ENCODE results near the gene MYZAP.

MYZAP gene

DNA sequence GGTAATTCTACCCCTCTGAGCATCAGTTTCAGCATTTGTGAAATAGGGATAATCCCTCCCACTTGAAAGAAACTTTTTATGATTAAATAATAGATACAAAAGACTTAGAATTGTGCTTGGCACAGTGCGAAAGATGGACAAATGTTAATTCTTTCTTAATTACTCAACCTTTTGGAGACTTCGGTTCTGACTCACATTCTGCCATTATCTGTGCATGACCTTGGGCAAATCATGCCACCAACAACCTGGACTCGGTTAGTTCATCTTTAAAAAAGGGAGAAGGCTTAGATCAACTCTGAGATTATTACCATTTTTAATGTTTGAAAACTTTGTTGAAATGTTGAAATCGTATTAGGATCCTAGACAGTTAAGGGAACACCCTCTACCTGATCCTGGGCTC is 74.2 kb downstream of the MYZAP start:
- no peak for DNase-seq

- no peak for DNase-seq
Observed at GRCh38 chr15:57667171-57667849, 75.6 kb downstream of the MYZAP start.

DNA sequence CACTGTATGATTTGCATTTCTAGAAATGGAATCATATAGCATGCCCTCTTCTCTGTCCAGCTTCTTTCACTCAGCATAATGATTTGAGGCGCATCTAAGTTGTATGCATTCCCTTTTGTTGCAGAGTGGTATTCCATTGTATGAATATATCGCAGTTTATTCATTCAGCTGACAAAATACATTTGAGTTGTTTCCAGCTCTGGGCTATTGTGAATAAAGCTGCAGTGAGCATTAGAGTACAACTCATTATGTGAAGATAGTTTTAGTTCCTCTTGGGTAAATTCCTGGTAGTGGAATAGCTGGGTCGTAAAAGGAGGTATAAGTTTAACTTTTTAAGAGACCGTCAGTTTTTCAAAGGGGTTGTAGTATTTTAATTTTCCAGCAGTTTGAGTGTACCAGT is 76.3 kb downstream of the MYZAP start:
- DNase-seq, result no peak

- no peak for DNase-seq
Observed at GRCh38 chr15:57671636-57672035, 79.9 kb downstream of the MYZAP start.

DNA sequence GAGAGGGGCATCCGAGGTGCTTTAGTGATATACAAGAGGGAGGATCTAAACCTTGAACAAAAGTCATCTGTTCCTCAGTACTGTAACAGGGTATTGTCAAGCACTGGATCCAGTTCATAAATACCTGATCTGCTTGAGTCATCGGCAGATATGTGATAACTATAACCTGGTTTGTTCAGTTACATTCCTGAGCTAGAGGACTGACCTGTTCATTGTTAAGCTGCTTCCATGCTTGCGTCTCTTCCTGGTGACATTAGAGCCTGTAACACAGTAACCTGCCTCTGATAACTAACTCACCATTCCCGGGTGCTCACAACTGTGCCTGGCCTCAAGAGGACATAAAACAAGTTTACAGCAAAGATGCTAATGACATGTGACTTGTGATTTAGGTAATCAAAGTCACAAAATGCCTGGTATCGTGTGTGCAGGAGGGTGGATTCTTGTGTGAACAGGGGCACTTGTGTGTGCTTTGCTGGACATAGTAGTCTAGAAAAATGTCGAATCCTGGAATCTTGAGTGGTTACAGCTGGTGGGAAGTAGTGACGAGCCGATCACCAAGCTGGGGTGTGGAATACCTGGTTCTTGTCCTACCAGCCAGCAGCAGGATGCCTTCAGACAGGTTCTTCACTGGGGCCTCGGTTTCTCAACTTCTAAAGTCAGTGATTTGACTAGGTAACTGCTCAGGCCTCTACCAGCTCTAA is 83.9 kb downstream of the MYZAP start:
- DNase-seq, result no peak

DNA sequence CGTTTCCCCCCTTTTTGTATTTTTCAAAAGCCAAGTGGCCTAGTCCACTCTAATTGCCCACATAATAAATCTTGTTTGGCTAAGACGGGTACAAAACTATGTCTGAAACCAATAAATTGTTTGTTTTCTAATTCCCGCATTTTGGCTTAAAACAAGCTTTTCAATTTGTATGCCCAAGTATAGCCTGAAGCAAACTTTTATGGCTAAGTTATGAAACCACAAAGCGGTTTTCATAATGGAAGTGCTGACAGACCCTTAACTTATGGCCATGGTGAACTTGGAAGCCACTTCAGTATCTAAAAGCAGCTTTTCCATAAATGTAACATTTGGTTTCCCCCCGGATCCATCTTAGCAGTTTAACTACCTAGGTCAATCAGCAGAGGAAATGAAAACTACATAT is 84.9 kb downstream of the MYZAP start:
- DNase-seq, result no peak

GRCh38 chr15:57677204-57677603 is 85.5 kb downstream of the MYZAP start:
- no peak for DNase-seq

- no peak for DNase-seq
Observed at GRCh38 chr15:57680021-57680420, 88.3 kb downstream of the MYZAP start.

DNA sequence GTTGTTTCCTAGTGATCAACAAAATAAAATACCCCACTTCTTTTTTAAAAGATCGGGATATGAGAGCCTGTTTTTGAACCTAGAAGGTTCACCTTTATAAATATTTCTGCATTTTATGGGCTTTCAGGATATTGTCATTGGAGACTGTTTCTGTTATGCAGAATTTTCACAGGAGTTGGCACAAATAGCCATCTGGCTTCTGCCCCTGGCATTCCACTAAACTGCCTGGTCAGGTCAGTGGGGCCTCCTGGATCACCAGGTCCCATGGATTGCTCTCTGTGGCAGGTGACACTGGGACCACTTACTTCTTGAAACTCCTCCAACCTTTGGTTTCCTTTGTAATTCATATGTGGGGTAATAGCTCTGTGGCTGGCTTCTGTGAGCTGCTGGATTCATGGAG is 89.3 kb downstream of the MYZAP start:
- DNase-seq, result no peak

DNA sequence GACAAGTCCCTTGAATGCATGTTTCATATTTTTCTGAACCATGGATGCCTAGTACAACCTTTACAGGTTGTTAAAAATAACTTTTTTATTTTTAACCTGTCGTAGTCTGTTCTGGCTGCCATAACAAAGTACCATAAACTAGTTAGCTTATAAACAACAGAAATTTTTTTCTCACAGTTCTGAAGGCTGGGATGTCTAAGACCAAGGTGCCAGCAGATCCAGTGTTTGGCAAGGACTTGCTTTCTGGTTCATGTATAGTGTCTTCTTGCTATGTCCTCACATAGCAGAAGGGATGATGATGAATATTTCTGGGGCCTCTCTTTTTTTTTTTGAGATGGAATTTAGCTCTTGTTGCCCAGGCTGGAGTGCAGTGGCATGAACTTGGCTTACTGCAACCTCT is 91.8 kb downstream of the MYZAP start:
- DNase-seq, result no peak

- no peak for DNase-seq
Observed at GRCh38 chr15:57684491-57685151, 92.9 kb downstream of the MYZAP start.

DNA sequence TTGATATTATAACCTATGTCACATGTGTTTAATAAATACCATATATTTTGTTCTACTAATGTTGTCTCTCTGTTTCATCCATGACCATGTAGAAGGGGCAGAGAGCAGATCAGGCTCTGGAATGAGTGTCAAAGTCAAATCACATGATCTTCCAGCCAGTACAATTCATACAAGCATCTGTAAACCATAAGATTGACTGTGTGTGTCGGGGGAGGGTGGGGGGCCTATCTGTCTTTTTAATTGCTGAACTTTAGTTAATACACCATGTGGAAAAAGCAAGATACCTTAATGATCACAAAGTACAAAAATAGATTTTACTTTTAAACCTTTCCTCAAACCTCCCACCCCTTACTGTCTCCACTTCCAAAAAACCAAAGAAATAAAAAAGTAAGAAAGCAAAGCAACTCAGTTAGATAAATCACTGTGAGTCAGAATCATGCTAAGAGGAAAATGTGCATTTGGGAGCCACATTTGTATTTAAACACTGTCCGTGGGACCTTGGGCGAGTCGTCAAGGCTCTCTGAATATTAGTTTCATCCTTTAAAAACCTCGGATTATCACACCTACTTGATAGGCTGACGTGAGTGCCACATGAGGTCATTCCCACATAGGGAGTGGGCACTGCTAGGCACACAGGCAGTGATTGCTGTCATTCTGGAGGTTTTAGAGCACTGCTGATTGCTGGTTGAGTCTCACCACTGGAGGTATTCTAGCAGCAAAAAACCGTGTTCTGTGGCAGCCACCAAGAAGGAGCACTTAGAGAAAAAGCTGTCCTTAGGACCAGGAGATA is 93.8 kb downstream of the MYZAP start:
- no peak for DNase-seq

DNA sequence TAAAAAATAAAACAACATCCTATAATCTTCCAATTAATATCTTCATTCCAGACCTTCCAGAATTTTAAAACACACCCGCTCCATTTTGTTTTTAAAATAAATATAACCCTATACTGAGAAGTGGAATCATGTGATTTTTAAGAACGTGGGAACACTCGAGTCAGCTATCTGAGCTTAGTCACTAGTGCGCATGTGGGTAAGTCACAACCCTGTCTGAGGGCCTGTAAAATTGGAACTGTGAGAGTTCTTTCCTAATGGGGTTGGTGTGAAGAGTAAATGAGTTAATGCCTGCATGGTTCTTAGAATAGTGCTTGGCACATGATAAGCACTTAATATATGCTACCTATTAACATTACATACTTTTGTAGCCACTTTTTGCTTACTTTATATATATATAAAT is 95.0 kb downstream of the MYZAP start:
- DNase-seq, result no peak

GRCh38 chr15:57690341-57690966 is 98.8 kb downstream of the MYZAP start:
- no peak for DNase-seq

DNA sequence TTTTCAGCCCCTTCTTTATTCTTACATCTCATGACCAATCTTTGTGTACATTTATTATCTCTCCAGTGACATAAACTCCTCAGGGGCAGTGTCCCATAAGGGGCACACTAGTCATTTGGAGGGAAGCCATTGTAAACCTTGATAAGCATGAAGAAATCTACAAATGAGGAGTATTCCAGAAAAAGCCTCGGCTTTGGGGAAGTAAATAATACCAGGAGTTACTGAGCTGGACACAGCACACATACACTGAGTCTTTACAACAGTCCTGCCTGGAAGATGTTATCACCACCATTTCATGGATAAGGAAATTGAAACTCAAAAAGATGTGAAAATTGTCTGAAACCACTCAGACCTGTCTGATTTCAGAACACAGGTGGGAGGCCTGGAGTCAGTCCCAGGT is 99.4 kb downstream of the MYZAP start:
- DNase-seq, result no peak

DNA sequence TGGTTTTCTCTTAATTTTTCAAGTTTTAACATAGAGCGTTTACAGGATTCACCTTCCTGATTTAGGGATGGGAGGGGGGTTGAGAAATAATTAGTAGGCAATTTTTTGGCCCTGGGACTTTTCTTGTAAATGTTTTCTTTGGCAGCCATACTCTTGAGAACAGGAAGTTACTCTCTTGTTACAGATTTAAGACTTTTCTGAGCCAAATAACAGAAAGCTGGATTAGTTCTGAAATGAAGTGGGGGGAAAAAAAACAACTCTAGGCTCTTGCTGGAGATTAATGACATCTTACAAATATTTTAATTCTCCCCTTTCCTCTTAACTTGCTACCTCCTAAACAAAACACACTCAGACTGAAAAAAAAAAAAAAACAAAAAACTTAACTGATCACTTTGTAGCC is 101.0 kb downstream of the MYZAP start:
- DNase-seq, result no peak

GRCh38 chr15:57694279-57694678 is 102.6 kb downstream of the MYZAP start:
- DNase-seq, result no peak

- DNase-seq, result no peak
Observed at GRCh38 chr15:57696146-57696545, 104.4 kb downstream of the MYZAP start.

GRCh38 chr15:57697588-57697987 is 105.9 kb downstream of the MYZAP start:
- DNase-seq, result no peak

GRCh38 chr15:57698243-57698642 is 106.5 kb downstream of the MYZAP start:
- DNase-seq, result no peak

GRCh38 chr15:57698991-57699390 is 107.3 kb downstream of the MYZAP start:
- no peak for DNase-seq

DNA sequence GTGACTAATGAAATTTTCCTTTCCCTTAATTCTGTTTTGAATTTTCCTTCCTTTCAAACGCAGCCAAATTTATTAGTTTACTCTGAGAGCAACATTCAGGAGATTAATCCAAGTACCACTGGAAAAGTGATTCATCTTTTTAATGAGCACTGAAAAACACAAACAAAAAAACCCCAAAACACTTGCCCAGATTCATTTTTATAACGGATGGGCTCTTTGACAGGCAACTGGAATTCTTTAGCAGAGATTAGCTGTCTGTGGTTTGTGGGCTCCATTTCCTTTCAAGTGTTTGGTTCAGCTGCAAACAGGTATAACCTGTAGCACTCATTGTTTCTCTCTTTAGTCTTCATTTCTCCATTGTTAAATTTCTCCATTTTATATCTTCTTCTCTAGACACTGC is 111.7 kb downstream of the MYZAP start:
- DNase-seq, result no peak

DNA sequence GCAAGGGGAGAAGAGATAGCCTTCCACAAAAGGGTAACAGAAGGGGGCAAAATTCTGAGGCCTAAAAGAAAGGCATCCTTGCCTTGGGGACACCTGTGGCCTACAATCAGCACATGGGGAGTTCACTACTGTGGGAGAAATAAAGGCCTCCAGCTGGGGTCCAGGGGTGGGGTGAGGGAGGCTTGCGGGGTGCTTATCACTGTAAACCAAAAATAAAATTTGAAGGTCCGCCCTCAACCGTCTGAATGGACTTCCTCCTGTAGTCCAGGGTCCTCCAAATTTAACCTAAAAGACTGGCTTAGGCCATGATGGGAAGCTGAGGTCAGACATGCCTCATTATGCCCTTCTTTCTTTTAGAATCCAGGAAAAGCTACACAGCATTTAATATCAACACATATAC is 112.7 kb downstream of the MYZAP start:
- no peak for DNase-seq

Measured in NCI-H1417 treated with DMSO at 0.1 percent for 48 hours (cell line).